ENCODE measurements around the gene GNRH2.
"Not testable (repeated sequence)": the region's sequence is repeated elsewhere in the genome, so short reads cannot be mapped to it uniquely, and the experiment has no call there.

GNRH2 gene

GRCh38 chr20:3021327-3021726, 22.1 kb upstream of the GNRH2 start:
- H3K9me3 ChIP-seq (ENCODE audit: control insufficient read depth, insufficient read depth, low read depth, low read length) = no peaks in the 10 kb centered on the region
- no peak overlapping the region for H3K27ac ChIP-seq (ENCODE audit: low read depth, low read length)
- no peak overlapping the region for H3K4me3 ChIP-seq (ENCODE audit: low read depth, low read length)
- H3K4me1 ChIP-seq (ENCODE audit: control insufficient read depth, insufficient read depth, low read length) = no peaks in the 10 kb centered on the region
- peaks cover 61% of the 10 kb centered on the region for H3K36me3 ChIP-seq (ENCODE audit: control insufficient read depth, insufficient read depth, low read length)
- no peak overlapping the region for H3K9ac ChIP-seq (ENCODE audit: low read length)
- no peaks in the 10 kb centered on the region for H3K27me3 ChIP-seq (ENCODE audit: control insufficient read depth, insufficient read depth, low read length)

DNA sequence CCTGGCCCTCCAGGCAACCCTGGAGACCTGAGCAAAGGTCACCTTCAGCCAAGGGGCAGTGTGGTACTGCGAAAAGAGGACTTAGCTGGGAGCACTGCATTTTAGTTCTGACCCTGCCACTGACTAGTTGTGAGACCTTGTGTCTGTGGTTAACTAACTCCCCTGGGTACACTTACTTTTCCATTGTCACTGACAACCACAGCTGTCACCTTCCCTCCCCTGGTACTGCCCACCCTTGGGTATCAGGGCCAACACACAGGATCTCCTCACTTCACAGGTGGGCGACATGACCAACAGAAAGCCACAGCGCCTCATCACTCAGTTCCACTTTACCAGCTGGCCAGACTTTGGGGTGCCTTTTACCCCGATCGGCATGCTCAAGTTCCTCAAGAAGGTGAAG, 21.6 kb upstream of the GNRH2 start:
- no peaks in the 10 kb centered on the region for H3K27me3 ChIP-seq (ENCODE audit: control insufficient read depth, insufficient read depth, low read length)
- H3K36me3 ChIP-seq (ENCODE audit: control insufficient read depth, insufficient read depth, low read length) = peaks cover 66% of the 10 kb centered on the region
- no peaks in the 10 kb centered on the region for H3K9me3 ChIP-seq (ENCODE audit: control insufficient read depth, insufficient read depth, low read depth, low read length)
- H3K4me3 ChIP-seq (ENCODE audit: low read depth, low read length) = no peak overlapping the region
- no peaks in the 10 kb centered on the region for H3K4me1 ChIP-seq (ENCODE audit: control insufficient read depth, insufficient read depth, low read length)
- no peak overlapping the region for H3K27ac ChIP-seq (ENCODE audit: low read depth, low read length)
- H3K9ac ChIP-seq (ENCODE audit: low read length) = no peak overlapping the region

DNA sequence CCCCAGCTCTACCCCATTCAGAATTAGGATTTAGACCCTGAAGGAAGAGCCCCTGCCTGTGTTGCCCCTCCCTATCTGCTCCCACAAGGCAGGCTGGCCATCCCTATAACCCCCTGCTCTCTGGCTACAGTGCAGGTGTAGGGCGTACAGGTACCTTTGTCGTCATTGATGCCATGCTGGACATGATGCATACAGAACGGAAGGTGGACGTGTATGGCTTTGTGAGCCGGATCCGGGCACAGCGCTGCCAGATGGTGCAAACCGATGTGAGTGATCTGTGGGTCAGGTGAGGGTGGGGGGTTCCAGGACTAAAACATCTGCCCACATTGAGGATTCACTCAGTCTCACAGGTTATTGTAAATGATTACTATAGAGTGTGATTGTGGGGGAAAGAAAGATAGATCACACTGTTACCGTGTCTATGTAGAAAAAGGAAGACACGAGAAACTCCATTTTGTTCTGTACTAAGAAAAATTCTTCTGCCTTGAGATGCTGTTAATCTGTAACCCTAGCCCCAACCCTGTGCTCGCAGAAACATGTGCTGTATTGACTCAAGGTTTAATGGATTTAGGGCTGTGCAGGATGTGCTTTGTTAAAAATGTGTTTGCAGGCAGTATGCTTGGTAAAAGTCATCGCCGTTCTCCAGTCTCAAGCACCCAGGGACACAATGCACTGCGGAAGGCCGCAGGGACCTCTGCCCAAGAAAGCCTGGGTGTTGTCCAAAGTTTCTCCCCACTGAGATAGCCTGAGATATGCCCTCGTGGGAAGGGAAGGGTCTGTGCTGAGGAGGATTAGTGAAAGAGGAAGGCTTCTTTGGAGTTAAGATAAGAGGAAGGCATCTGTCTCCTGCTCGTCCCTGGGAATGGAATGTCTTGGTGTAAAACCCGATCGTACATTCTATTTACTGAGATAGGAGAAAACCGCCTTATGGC, 20.6 kb upstream of the GNRH2 start:
- H3K9ac ChIP-seq (ENCODE audit: low read length); H3K27ac ChIP-seq (ENCODE audit: low read depth, low read length); H3K4me3 ChIP-seq (ENCODE audit: low read depth, low read length); H3K9me3 ChIP-seq (ENCODE audit: control insufficient read depth, insufficient read depth, low read depth, low read length); H3K4me1 ChIP-seq (ENCODE audit: control insufficient read depth, insufficient read depth, low read length); H3K27me3 ChIP-seq (ENCODE audit: control insufficient read depth, insufficient read depth, low read length): not testable (repeated sequence)
- peaks cover 67% of the 10 kb centered on the region for H3K36me3 ChIP-seq (ENCODE audit: control insufficient read depth, insufficient read depth, low read length)

DNA sequence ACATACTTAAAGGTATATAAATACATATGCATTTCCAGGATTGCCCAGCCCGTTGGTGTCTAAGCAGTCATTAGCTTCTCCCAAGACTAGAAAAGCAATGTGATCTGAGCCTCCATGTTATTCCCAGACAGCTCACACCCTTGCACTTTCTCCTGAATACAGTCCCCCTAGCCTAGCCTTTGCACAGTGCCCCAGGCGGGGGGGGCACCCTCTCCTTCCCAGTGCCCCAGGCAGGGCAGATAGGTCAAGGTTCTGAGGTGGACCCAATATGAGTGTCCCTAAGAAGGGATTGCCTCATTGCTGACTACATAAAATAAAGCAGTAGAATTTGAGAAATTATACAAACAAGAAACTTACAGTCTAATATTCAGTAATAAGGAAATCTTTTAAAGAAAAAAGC, 15.4 kb upstream of the GNRH2 start:
- Histone ChIP-seq H3K36me3 (ENCODE audit: control insufficient read depth, insufficient read depth, low read length) (peaks cover 79% of the 10 kb centered on the region), H3K9me3 (ENCODE audit: control insufficient read depth, insufficient read depth, low read depth, low read length) (no peaks in the 10 kb centered on the region), H3K27me3 (ENCODE audit: control insufficient read depth, insufficient read depth, low read length) (no peaks in the 10 kb centered on the region), H3K27ac (ENCODE audit: low read depth, low read length) (no peak overlapping the region), H3K4me3 (ENCODE audit: low read depth, low read length) (no peak overlapping the region), H3K4me1 (ENCODE audit: control insufficient read depth, insufficient read depth, low read length) (no peaks in the 10 kb centered on the region), H3K9ac (ENCODE audit: low read length) (no peak overlapping the region)

- no peaks in the 10 kb centered on the region for H3K9me3 ChIP-seq (ENCODE audit: control insufficient read depth, insufficient read depth, low read depth, low read length)
- no peak overlapping the region for H3K9ac ChIP-seq (ENCODE audit: low read length)
- H3K27ac ChIP-seq (ENCODE audit: low read depth, low read length) = no peak overlapping the region
- no peaks in the 10 kb centered on the region for H3K4me1 ChIP-seq (ENCODE audit: control insufficient read depth, insufficient read depth, low read length)
- peaks cover 81% of the 10 kb centered on the region for H3K36me3 ChIP-seq (ENCODE audit: control insufficient read depth, insufficient read depth, low read length)
- no peak overlapping the region for H3K4me3 ChIP-seq (ENCODE audit: low read depth, low read length)
- no peaks in the 10 kb centered on the region for H3K27me3 ChIP-seq (ENCODE audit: control insufficient read depth, insufficient read depth, low read length)
These were observed 11.8 kb upstream of the GNRH2 start for GRCh38 chr20:3031524-3032147.

DNA sequence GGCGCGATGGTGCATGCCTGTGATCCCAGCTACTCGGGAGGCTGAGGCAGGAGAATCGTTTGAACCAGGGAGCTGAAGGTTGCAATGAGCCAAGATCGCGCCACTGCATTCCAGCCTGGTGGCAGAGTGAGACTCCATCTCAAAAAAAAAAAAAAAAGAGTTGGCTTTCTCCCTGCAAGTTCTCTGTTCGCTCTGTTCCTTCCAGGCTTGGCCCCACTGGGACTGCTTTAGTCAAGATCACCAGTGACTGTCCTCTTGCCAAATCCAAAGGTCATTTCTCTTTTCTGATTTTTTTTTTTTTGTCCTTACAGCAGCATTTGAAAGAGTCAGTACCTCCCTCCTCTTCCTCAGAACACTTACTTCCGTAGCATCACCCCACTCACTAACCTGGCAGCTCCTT, 10.8 kb upstream of the GNRH2 start:
- H3K27ac ChIP-seq (ENCODE audit: low read depth, low read length) = no peak overlapping the region
- no peak overlapping the region for H3K9ac ChIP-seq (ENCODE audit: low read length)
- peaks cover 81% of the 10 kb centered on the region for H3K36me3 ChIP-seq (ENCODE audit: control insufficient read depth, insufficient read depth, low read length)
- H3K9me3 ChIP-seq (ENCODE audit: control insufficient read depth, insufficient read depth, low read depth, low read length) = no peaks in the 10 kb centered on the region
- H3K4me1 ChIP-seq (ENCODE audit: control insufficient read depth, insufficient read depth, low read length) = no peaks in the 10 kb centered on the region
- no peaks in the 10 kb centered on the region for H3K27me3 ChIP-seq (ENCODE audit: control insufficient read depth, insufficient read depth, low read length)
- H3K4me3 ChIP-seq (ENCODE audit: low read depth, low read length) = no peak overlapping the region

DNA sequence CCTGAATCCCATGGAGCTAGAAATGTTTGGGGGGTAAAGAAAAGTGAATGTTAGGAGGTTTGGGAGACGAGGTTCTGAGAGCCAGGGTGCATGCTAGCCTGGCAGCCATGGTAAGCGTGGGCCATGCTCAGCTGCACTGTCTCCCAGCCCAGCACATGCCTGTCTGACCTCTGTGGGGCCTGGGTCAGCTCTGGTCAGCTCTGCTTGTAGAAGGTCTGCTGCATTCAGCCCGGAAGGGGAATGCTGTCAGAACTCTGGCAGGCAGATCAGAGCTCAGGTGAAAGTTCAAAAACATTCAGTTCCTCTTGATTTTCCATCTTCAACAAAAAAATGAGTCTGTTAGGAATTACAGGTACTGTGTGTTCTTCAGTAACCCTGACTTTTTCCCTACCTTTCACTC, 5.8 kb upstream of the GNRH2 start:
- Histone ChIP-seq H3K4me3 (ENCODE audit: low read depth, low read length) (no peak overlapping the region), H3K27ac (ENCODE audit: low read depth, low read length) (no peak overlapping the region), H3K9ac (ENCODE audit: low read length) (no peak overlapping the region), H3K27me3 (ENCODE audit: control insufficient read depth, insufficient read depth, low read length) (no peaks in the 10 kb centered on the region), H3K9me3 (ENCODE audit: control insufficient read depth, insufficient read depth, low read depth, low read length) (no peaks in the 10 kb centered on the region), H3K4me1 (ENCODE audit: control insufficient read depth, insufficient read depth, low read length) (peaks cover 13% of the 10 kb centered on the region), H3K36me3 (ENCODE audit: control insufficient read depth, insufficient read depth, low read length) (peaks cover 73% of the 10 kb centered on the region)

- H3K36me3 ChIP-seq (ENCODE audit: control insufficient read depth, insufficient read depth, low read length) = peaks cover 65% of the 10 kb centered on the region
- no peak overlapping the region for H3K27ac ChIP-seq (ENCODE audit: low read depth, low read length)
- no peak overlapping the region for H3K4me3 ChIP-seq (ENCODE audit: low read depth, low read length)
- peaks cover 14% of the 10 kb centered on the region for H3K4me1 ChIP-seq (ENCODE audit: control insufficient read depth, insufficient read depth, low read length)
- H3K27me3 ChIP-seq (ENCODE audit: control insufficient read depth, insufficient read depth, low read length) = no peaks in the 10 kb centered on the region
- no peak overlapping the region for H3K9ac ChIP-seq (ENCODE audit: low read length)
- H3K9me3 ChIP-seq (ENCODE audit: control insufficient read depth, insufficient read depth, low read depth, low read length) = no peaks in the 10 kb centered on the region
These were observed 5.0 kb upstream of the GNRH2 start for GRCh38 chr20:3038454-3038853.

GRCh38 chr20:3039426-3039825, 4.0 kb upstream of the GNRH2 start:
- no peaks in the 10 kb centered on the region for H3K27me3 ChIP-seq (ENCODE audit: control insufficient read depth, insufficient read depth, low read length)
- no peak overlapping the region for H3K27ac ChIP-seq (ENCODE audit: low read depth, low read length)
- no peaks in the 10 kb centered on the region for H3K9me3 ChIP-seq (ENCODE audit: control insufficient read depth, insufficient read depth, low read depth, low read length)
- H3K9ac ChIP-seq (ENCODE audit: low read length) = no peak overlapping the region
- H3K4me3 ChIP-seq (ENCODE audit: low read depth, low read length) = no peak overlapping the region
- peaks cover 14% of the 10 kb centered on the region for H3K4me1 ChIP-seq (ENCODE audit: control insufficient read depth, insufficient read depth, low read length)
- peaks cover 65% of the 10 kb centered on the region for H3K36me3 ChIP-seq (ENCODE audit: control insufficient read depth, insufficient read depth, low read length)

- Histone ChIP-seq H3K27ac (ENCODE audit: low read depth, low read length) (no peak overlapping the region), H3K27me3 (ENCODE audit: control insufficient read depth, insufficient read depth, low read length) (no peaks in the 10 kb centered on the region), H3K4me3 (ENCODE audit: low read depth, low read length) (no peak overlapping the region), H3K9me3 (ENCODE audit: control insufficient read depth, insufficient read depth, low read depth, low read length) (no peaks in the 10 kb centered on the region), H3K9ac (ENCODE audit: low read length) (no peak overlapping the region), H3K4me1 (ENCODE audit: control insufficient read depth, insufficient read depth, low read length) (peaks cover 18% of the 10 kb centered on the region), H3K36me3 (ENCODE audit: control insufficient read depth, insufficient read depth, low read length) (peaks cover 58% of the 10 kb centered on the region)
These were observed 3.3 kb upstream of the GNRH2 start for GRCh38 chr20:3040086-3040485.

GRCh38 chr20:3041854-3042409, 1.5 kb upstream of the GNRH2 start:
- no peak overlapping the region for H3K27ac ChIP-seq (ENCODE audit: low read depth, low read length)
- H3K4me3 ChIP-seq (ENCODE audit: low read depth, low read length) = no peak overlapping the region
- no peaks in the 10 kb centered on the region for H3K9me3 ChIP-seq (ENCODE audit: control insufficient read depth, insufficient read depth, low read depth, low read length)
- H3K4me1 ChIP-seq (ENCODE audit: control insufficient read depth, insufficient read depth, low read length) = peaks cover 21% of the 10 kb centered on the region
- H3K36me3 ChIP-seq (ENCODE audit: control insufficient read depth, insufficient read depth, low read length) = peaks cover 40% of the 10 kb centered on the region
- no peaks in the 10 kb centered on the region for H3K27me3 ChIP-seq (ENCODE audit: control insufficient read depth, insufficient read depth, low read length)
- no peak overlapping the region for H3K9ac ChIP-seq (ENCODE audit: low read length)

All from HUES6 (cell line).